Measurements from ENCODE around the gene IFNK.

IFNK gene

DNA sequence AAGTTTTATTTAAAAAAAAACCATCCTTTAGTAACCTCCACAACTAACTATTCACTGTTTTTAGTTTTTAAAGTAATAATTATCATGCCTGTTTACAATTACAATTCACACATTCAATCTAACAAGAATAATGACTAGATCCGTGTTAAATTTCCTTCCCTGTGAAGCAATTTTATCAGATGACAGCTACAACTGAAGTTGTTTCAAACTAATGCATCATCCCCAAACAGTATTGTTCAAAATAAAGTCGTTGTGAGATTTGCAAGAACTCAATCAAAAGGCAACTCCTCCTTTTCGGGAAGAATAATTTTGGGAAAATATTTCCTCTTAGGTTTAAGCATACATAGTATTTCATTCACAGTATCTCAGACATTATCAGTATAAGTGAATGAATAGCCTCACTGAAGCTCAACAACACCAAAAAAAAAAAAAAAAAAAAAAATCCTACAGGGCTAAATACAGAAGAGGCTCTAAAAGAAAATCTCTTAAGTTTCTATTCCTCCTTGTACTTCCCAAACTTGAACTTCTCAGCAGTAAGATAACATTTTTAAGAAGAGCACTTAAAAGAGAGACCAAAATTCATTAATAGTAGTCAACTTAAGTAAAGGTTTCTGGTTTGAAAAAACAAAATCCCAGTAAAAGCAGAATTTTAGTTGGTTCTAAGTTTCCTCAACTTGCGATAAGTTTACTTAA lies 39.8 kb downstream of the IFNK start:
- TF ChIP-seq, protein P1, sequence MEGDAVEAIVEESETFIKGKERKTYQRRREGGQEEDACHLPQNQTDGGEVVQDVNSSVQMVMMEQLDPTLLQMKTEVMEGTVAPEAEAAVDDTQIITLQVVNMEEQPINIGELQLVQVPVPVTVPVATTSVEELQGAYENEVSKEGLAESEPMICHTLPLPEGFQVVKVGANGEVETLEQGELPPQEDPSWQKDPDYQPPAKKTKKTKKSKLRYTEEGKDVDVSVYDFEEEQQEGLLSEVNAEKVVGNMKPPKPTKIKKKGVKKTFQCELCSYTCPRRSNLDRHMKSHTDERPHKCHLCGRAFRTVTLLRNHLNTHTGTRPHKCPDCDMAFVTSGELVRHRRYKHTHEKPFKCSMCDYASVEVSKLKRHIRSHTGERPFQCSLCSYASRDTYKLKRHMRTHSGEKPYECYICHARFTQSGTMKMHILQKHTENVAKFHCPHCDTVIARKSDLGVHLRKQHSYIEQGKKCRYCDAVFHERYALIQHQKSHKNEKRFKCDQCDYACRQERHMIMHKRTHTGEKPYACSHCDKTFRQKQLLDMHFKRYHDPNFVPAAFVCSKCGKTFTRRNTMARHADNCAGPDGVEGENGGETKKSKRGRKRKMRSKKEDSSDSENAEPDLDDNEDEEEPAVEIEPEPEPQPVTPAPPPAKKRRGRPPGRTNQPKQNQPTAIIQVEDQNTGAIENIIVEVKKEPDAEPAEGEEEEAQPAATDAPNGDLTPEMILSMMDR (IDR thresholded peaks at IDR 0.05; ENCODE audit: borderline replicate concordance, insufficient read depth, low read depth, low read length): no peak
- no peak overlapping the region for H3K4me3 ChIP-seq (ENCODE audit: low read depth, low read length)

DNA sequence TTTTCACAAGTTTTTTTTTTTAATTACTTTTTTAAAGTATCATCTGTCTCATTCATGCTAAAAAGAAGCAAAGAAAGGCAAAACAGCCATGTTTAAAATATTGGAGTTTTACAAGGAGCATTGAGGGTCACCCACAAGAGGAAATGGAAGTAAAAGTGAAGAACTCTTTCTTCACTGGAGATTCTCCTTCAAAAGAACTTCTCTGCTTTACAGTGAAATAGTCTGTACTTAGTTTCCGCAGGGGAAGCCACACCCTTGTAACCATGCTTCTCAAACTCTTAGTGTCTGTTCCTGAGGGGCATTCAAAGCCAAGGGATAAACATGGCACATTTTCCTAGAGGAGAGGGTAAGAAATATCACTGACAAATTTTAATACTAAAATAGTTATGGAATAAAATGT lies 40.6 kb downstream of the IFNK start:
- TF ChIP-seq, protein P1 (IDR thresholded peaks at IDR 0.05; ENCODE audit: borderline replicate concordance, insufficient read depth, low read depth, low read length): no peak
- H3K4me3 ChIP-seq (ENCODE audit: low read depth, low read length): no peak overlapping the region

DNA sequence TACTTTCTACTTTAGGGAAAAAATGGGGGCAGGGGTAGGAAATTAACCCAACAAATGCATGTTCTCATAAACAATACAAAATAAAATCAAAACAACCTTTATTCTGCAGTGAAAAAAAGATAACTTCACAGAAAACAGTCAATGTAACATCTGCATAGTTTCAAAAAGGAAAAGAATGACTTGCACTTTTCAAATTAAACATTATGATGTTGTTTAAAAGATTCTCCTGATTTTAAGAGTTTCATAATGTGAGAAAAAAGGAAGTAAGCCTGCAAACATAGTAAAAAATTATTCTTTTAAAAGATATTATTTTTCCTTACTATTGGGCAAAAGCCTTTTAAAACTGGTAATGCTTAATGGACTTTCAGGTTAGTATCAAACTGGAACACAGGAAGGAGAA lies 41.6 kb downstream of the IFNK start:
- H3K4me3 ChIP-seq (ENCODE audit: low read depth, low read length): no peak overlapping the region
- TF ChIP-seq, protein P1 (IDR thresholded peaks at IDR 0.05; ENCODE audit: borderline replicate concordance, insufficient read depth, low read depth, low read length): no peak

DNA sequence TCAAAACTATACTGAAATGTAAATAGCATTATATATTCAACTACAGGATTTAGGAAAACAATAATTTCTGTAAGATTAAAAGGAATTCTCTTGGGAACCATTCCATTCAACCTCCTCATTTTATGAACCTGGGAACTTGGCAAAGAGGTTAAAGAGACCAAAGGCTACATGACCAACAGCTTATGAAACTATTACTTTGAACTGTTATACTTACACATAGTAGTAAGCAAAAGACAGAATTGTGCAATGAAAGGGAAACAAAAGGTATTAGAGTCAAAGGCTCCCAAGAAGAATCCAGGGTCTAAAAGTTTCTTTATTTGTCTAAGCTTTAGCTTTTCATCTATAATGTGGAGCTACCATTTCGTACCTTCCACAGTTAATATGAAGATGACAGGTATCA lies 42.0 kb downstream of the IFNK start:
- TF ChIP-seq, protein P1 (IDR thresholded peaks at IDR 0.05; ENCODE audit: borderline replicate concordance, insufficient read depth, low read depth, low read length): no peak
- no peak overlapping the region for H3K4me3 ChIP-seq (ENCODE audit: low read depth, low read length)

DNA sequence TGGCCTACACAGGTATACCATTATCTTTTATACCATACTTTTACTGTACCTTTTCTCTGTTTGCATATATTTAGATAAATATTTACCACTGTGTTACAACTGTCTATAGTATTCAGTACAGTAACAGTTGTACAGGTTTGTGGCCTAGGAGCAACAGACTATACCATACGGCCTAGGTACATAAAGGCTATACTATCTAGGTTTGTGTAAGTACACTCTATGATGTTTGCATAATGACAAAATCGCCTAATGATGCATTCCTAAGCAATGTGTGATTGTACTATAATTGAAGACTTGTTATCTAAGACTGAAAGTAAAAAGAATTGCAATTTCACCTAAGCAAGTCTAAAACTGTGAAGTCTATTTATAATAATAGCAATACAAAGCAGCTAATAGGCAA lies 45.3 kb downstream of the IFNK start:
- TF ChIP-seq, protein P1 (IDR thresholded peaks at IDR 0.05; ENCODE audit: borderline replicate concordance, insufficient read depth, low read depth, low read length): no peak
- no peak overlapping the region for H3K4me3 ChIP-seq (ENCODE audit: low read depth, low read length)

DNA sequence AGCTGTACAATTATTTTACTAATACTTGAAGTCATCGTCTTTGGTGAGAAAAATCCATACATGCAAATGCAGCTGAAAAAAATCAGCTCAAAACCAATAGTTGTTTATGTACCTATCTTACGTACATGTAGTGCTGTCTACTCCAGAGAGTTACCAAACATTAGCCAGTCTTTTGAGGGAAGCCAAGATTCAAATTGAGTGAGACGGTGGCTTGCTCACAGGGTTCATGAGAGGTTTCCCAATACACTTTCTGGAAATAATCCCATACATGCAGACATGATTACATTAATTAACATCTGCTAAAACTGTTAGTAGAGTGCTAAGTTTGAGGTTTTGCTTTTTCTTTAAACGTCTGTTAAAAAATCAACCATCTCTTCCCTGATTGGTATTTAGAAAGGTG lies 46.9 kb downstream of the IFNK start:
- H3K4me3 ChIP-seq (ENCODE audit: low read depth, low read length): no peak overlapping the region
- TF ChIP-seq, protein P1 (IDR thresholded peaks at IDR 0.05; ENCODE audit: borderline replicate concordance, insufficient read depth, low read depth, low read length): no peak

DNA sequence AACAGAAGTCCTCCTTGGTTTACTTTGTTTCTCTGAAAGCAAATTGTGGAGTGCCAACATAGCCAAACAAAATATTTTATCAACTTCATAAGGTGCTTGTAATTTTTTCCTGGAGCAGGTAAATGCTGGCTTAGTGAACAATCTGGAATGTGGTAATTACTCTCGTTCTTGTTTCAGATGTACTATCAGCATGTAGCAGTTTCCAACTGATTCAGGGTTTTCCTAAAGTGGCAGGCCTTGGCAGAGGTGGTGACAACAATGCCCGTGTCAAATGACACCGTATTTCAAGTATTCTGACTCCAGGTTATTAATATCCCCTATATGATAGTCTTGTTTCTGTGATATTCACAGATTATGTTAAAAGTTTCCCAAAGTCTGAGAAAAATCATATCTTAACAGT lies 48.0 kb downstream of the IFNK start:
- TF ChIP-seq, protein P1 (IDR thresholded peaks at IDR 0.05; ENCODE audit: borderline replicate concordance, insufficient read depth, low read depth, low read length): no peak
- H3K4me3 ChIP-seq (ENCODE audit: low read depth, low read length): no peak overlapping the region
